HG03280 (cell line): Measurements from ENCODE around the gene TCFL5.

Experiments
- ATAC-seq: cut with Tn5 transposase; IDR thresholded peaks from one replicate; pipeline ENCODE4 v1.9.1; 2021; ENCODE audit warnings: mild to moderate bottlenecking, moderate library complexity; ENCODE audit not compliant: unreplicated experiment

The TCFL5 gene

GRCh38 chr20:62896526-62896925 lies 34.9 kb upstream of the TCFL5 start:
- no peak for ATAC-seq

- ATAC-seq, result no peak
These were observed 33.9 kb upstream of the TCFL5 start for GRCh38 chr20:62895539-62895938.

- no peak for ATAC-seq
These were observed 32.6 kb upstream of the TCFL5 start for GRCh38 chr20:62894261-62894660.

- no peak for ATAC-seq
These were observed 32.1 kb upstream of the TCFL5 start for GRCh38 chr20:62893700-62894099.

- no peak for ATAC-seq
These were observed 31.0 kb upstream of the TCFL5 start for GRCh38 chr20:62892348-62893304.

GRCh38 chr20:62891111-62891510 lies 29.5 kb upstream of the TCFL5 start:
- no peak for ATAC-seq

GRCh38 chr20:62890444-62890843 lies 28.8 kb upstream of the TCFL5 start:
- no peak for ATAC-seq

GRCh38 chr20:62889871-62890270 lies 28.2 kb upstream of the TCFL5 start:
- ATAC-seq, result no peak

- ATAC-seq, result no peak
These were observed 27.8 kb upstream of the TCFL5 start for GRCh38 chr20:62889411-62889810.

- ATAC-seq, result no peak
These were observed 27.3 kb upstream of the TCFL5 start for GRCh38 chr20:62888910-62889309.

GRCh38 chr20:62888406-62888805 lies 26.8 kb upstream of the TCFL5 start:
- ATAC-seq, result no peak

GRCh38 chr20:62887860-62888239 lies 26.2 kb upstream of the TCFL5 start:
- no peak for ATAC-seq

- no peak for ATAC-seq
These were observed 25.7 kb upstream of the TCFL5 start for GRCh38 chr20:62887152-62887859.

- no peak for ATAC-seq
These were observed 25.1 kb upstream of the TCFL5 start for GRCh38 chr20:62886709-62887058.

- ATAC-seq, result no peak
These were observed 24.5 kb upstream of the TCFL5 start for GRCh38 chr20:62885896-62886708.

- no peak for ATAC-seq
These were observed 23.6 kb upstream of the TCFL5 start for GRCh38 chr20:62885046-62885895.

GRCh38 chr20:62884556-62884955 lies 22.9 kb upstream of the TCFL5 start:
- ATAC-seq, result no peak

- ATAC-seq, result no peak
These were observed 20.8 kb upstream of the TCFL5 start for GRCh38 chr20:62882426-62882825.

GRCh38 chr20:62881662-62882395 lies 20.2 kb upstream of the TCFL5 start:
- no peak for ATAC-seq
